M059J (cell line): ENCODE measurements around the gene ANXA1. TPM values are rescaled to one million over a fixed set of nuclear protein-coding genes. Genes with fewer than 3 reads are reported as not detected.
A peak's percentile ranks its signal among the peaks of the same experiment; 100 is the strongest.

Source experiments
- DNase-seq: peaks from one replicate; pipeline ENCODE4 v3.0.0-alpha.2; 2012; ENCODE audit warnings: low read depth
- total RNA-seq: library from RNA; depleted of rRNA; stranded (reverse); fragments of >200 nt; shearing (Covaris generic); gene quantifications from 2 replicates; pipeline ENCODE4 v1.2.3, GENCODE V29; 2014

Gene ANXA1
- total RNA-seq, 1 experiment from 2014 or later = 753 TPM

- no peak for DNase-seq
Observed at GRCh38 chr9:73168298-73168934, 16.8 kb downstream of the ANXA1 start.

- no peak for DNase-seq
Observed at GRCh38 chr9:73170185-73170957, 18.7 kb downstream of the ANXA1 start.

GRCh38 chr9:73172901-73173215 lies 21.2 kb downstream of the ANXA1 start:
- DNase-seq = no peak

- DNase-seq = peak; percentile 37
Observed at GRCh38 chr9:73173557-73174329, 22.1 kb downstream of the ANXA1 start.

GRCh38 chr9:73174330-73174980 lies 22.8 kb downstream of the ANXA1 start:
- no peak for DNase-seq

GRCh38 chr9:73176450-73176875 lies 24.8 kb downstream of the ANXA1 start:
- peak; percentile 97 for DNase-seq

- DNase-seq = no peak
Observed at GRCh38 chr9:73178044-73178443, 26.4 kb downstream of the ANXA1 start.

- DNase-seq = peak; percentile 95
Observed at GRCh38 chr9:73179589-73179988, 27.9 kb downstream of the ANXA1 start.

GRCh38 chr9:73180403-73180802 lies 28.7 kb downstream of the ANXA1 start:
- peak; percentile 72 for DNase-seq

- no peak for DNase-seq
Observed at GRCh38 chr9:73182928-73183327, 31.3 kb downstream of the ANXA1 start.

- DNase-seq = no peak
Observed at GRCh38 chr9:73183428-73183827, 31.8 kb downstream of the ANXA1 start.

- peak; percentile 55 for DNase-seq
Observed at GRCh38 chr9:73183917-73184861, 32.5 kb downstream of the ANXA1 start.

GRCh38 chr9:73191109-73191508 lies 39.4 kb downstream of the ANXA1 start:
- peak; percentile 47 for DNase-seq

- no peak for DNase-seq
Observed at GRCh38 chr9:73194284-73194683, 42.6 kb downstream of the ANXA1 start.

GRCh38 chr9:73199448-73199847 lies 47.8 kb downstream of the ANXA1 start:
- DNase-seq = no peak

- peak; percentile 70 for DNase-seq
Observed at GRCh38 chr9:73199886-73200285, 48.2 kb downstream of the ANXA1 start.

GRCh38 chr9:73200694-73201452 lies 49.2 kb downstream of the ANXA1 start:
- peak; percentile 50 for DNase-seq

- no peak for DNase-seq
Observed at GRCh38 chr9:73202980-73203379, 51.3 kb downstream of the ANXA1 start.

GRCh38 chr9:73204936-73205335 lies 53.3 kb downstream of the ANXA1 start:
- no peak for DNase-seq

GRCh38 chr9:73206851-73207250 lies 55.2 kb downstream of the ANXA1 start:
- no peak for DNase-seq
